ENCODE results near the gene HS6ST3.

The HS6ST3 gene

DNA sequence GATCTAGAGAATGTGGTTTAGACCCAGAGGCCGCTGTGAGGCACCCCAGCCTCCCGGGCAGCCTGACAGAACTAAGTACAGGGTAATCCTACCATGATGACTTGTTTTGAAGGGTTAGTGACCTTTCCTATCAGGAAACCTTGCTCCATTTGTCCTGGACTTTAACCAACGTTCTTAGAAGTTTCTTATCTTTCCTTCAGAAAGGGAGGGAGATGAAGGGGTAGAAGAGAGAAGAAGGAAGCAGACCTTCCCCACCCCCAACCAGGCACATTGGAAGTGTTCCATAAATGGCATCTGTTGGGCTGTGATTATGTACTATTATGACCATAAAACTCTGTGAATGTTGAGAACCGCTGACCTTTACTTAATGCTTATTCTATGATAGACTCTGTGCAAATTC, 720.2 kb downstream of the HS6ST3 start:
- no peak overlapping the region for H3K4me3 ChIP-seq (replicated peaks; ENCODE audit: low read depth, low read length)
- DNase-seq (ENCODE audit: extremely low read depth, low read depth): no peak
- TF ChIP-seq, protein P1, sequence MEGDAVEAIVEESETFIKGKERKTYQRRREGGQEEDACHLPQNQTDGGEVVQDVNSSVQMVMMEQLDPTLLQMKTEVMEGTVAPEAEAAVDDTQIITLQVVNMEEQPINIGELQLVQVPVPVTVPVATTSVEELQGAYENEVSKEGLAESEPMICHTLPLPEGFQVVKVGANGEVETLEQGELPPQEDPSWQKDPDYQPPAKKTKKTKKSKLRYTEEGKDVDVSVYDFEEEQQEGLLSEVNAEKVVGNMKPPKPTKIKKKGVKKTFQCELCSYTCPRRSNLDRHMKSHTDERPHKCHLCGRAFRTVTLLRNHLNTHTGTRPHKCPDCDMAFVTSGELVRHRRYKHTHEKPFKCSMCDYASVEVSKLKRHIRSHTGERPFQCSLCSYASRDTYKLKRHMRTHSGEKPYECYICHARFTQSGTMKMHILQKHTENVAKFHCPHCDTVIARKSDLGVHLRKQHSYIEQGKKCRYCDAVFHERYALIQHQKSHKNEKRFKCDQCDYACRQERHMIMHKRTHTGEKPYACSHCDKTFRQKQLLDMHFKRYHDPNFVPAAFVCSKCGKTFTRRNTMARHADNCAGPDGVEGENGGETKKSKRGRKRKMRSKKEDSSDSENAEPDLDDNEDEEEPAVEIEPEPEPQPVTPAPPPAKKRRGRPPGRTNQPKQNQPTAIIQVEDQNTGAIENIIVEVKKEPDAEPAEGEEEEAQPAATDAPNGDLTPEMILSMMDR (IDR thresholded peaks at IDR 0.05; ENCODE audit: low read depth, low read length, missing control alignments): no peak

DNA sequence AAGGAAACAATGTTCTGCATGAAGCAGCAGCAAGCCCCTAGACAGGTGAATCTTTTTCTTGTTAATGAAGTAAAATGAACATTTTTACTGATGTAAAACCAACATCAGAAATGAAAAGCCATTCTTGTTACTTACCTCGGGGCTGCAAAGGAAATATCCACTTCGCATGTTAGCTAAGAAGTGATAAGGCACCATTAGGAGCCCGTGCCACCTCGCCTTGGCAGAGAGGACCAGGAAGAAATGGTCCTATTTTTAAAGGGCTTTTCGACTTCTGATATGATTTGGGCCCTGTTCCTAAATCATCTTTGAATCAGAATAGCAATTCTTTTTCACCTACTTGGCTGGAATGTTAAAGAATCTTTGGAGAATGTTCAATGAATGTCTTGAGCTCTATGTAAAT, 721.1 kb downstream of the HS6ST3 start:
- no peak overlapping the region for H3K4me3 ChIP-seq (replicated peaks; ENCODE audit: low read depth, low read length)

DNA sequence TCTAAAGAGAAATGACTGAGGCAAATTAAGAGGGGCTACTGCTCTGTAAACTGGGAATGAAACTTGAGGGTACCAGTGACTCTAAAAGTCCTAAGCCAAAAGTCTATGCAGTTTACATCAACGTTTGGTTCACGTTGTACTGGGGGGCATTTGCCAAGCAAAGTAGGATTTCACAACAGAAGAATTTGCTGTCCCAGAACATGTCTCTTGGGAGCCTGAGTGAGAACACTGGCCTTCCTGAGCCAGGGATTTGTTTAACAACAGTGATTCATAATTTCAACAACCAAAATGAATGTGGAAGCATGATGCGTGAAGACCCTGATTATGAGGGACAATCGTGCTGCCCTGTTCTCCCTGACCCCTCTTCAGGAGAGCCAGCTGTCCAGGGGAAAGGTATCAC, 726.4 kb downstream of the HS6ST3 start:
- TF ChIP-seq, protein P1 (IDR thresholded peaks at IDR 0.05; ENCODE audit: low read depth, low read length, missing control alignments): no peak
- H3K4me3 ChIP-seq (replicated peaks; ENCODE audit: low read depth, low read length): no peak overlapping the region
- no peak for DNase-seq (ENCODE audit: extremely low read depth, low read depth)

More for the DNA sequence above, 721.1 kb downstream of the HS6ST3 start:
- no peak for DNase-seq (ENCODE audit: extremely low read depth, low read depth)
- TF ChIP-seq, protein P1 (IDR thresholded peaks at IDR 0.05; ENCODE audit: low read depth, low read length, missing control alignments): no peak

DNA sequence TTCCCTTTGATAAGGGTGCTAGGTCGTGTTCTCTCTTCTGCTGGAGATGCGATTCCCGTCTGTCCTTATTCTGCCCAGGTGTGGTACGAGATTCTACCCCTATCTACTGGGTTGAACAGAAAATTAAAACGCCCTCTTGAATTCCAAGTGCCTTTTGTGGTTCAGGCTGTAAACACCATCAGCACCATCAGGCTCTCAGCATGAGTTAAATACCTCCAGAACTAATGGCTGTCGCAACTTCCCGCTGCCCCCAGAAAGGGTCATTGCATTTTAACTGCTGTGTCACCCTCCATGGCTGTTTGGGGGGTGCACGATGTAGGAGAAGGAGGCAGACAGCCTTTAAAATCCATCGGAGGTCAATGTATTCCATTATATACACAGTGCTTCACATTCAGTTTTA, 727.0 kb downstream of the HS6ST3 start:
- TF ChIP-seq, protein P1 (IDR thresholded peaks at IDR 0.05; ENCODE audit: low read depth, low read length, missing control alignments): no peak
- no peak for DNase-seq (ENCODE audit: extremely low read depth, low read depth)
- no peak overlapping the region for H3K4me3 ChIP-seq (replicated peaks; ENCODE audit: low read depth, low read length)

DNA sequence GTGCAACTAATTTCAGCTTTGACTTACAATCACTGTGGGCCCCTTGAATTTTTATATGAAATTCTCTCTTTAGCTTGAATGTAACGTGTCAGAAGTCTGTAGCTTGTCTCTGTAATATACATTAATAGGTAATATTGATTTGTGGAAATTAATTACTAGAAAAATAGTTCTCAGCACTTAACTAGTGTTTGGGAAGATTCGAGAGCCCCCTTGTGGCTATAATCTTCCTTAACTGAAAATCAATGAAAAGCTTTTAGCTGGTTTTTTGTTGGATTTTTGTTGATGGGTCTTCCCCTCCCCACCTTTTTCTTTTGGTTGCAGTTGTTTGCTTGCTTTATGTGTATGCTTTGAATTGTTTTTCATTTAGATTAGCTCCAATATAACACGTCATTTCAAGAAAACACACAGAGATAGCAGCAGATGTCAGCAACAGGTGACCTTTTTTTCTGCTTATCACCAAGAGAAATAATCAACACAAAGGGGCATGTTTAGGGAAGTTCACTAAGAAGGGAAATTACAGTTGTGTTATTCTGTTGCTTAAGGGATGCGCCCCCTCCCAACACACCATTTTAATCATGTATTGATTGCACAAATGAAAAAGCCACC, 727.5 kb downstream of the HS6ST3 start:
- TF ChIP-seq, protein P1 (IDR thresholded peaks at IDR 0.05; ENCODE audit: low read depth, low read length, missing control alignments): peak; percentile 17
- H3K4me3 ChIP-seq (replicated peaks; ENCODE audit: low read depth, low read length): no peak overlapping the region
- DNase-seq (ENCODE audit: extremely low read depth, low read depth): no peak

DNA sequence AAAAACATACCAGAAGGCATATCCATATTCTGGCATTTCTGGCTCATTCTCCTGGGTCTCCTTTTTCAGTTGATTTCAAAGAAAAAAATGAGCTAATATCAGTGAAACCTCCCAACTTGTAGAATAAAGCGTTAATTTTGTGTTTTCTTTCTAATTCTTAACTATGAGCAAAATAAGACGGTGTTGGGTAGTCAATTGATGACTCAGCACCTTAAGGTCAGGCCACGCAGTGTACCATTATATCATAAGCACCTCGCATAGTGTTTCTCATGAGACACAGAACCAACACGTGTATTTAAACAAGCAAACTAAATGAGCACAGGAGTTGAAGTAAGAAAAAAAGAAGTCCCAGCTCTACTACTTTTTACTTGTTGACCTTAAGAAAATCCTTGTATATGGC, 729.5 kb downstream of the HS6ST3 start:
- no peak for DNase-seq (ENCODE audit: extremely low read depth, low read depth)
- no peak overlapping the region for H3K4me3 ChIP-seq (replicated peaks; ENCODE audit: low read depth, low read length)
- TF ChIP-seq, protein P1 (IDR thresholded peaks at IDR 0.05; ENCODE audit: low read depth, low read length, missing control alignments): no peak

DNA sequence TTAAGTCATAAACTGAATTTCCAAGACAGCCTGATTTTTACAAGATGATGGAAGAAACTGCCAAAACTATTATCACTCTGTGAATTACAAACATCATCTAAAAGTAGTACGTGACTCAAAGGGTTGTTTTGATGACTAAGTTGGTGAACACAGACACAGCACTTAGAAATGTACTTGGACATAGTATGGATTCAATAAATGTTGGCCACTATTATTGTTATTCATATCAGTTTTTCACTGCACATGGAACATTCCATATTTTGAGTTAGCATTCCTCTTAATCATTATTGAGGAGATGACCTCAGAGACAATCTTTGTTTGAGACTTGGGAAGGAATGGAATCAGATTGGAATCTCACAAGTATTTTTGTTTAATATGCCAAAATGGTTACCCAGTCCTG, 731.5 kb downstream of the HS6ST3 start:
- DNase-seq (ENCODE audit: extremely low read depth, low read depth): no peak
- TF ChIP-seq, protein P1 (IDR thresholded peaks at IDR 0.05; ENCODE audit: low read depth, low read length, missing control alignments): no peak
- H3K4me3 ChIP-seq (replicated peaks; ENCODE audit: low read depth, low read length): no peak overlapping the region
